HCT116 (cell line): ENCODE data around the gene CRYGN. TPM values are rescaled to one million over a fixed set of nuclear protein-coding genes. Genes with fewer than 3 reads are reported as not detected.

Source experiments
- ATAC-seq: fragments of 200-7000 bp; cut with Tn5 transposase; 2 replicates; pipeline ENCODE4 v1.9.1; 2020; ENCODE audit warnings: mild to moderate bottlenecking, moderate library complexity
- BruUV-seq: library from RNA; stranded (reverse); fragments of 400-500 nt; replicated peaks from 2 replicates; lab custom pipeline; 2021; lab: Mats Ljungman, UMichigan
- CTCF ChIA-PET: fragments of 300-600 bp; sonication (Branson Sonifier 250); formaldehyde crosslinking; loops from one replicate; lab custom pipeline; 2021; ENCODE audit warnings: antibody characterized with exemption; lab: Charles Lee
- POLR2A ChIA-PET: fragments of 300-600, 350-600 bp; sonication (Branson Sonifier 250); formaldehyde crosslinking; loops from one replicate; lab custom pipeline; 2021; ENCODE audit warnings: antibody characterized with exemption; lab: Charles Lee
- RAD21 ChIA-PET, 2 experiments: fragments of 300-600 bp; sonication (Branson Sonifier 250); formaldehyde crosslinking; loops; one replicate each; lab custom pipeline; 2023; ENCODE audit warnings: low total read pairs in 2 of 2; ENCODE audit not compliant: uncharacterized antibody in 2 of 2, unreplicated experiment in 2 of 2, low non-redundant PET in 1 of 2; lab: Charles Lee
- DNase-seq: peaks from one replicate; pipeline ENCODE4 v3.0.0-alpha.2; 2010; ENCODE audit warnings: low read depth, low spot score
- H2AFZ ChIP-seq: fragments of 200-600 bp; shearing (Covaris generic), sonication (generic); 2 replicates; pipeline ENCODE4 v1.6.1; 2017; ENCODE audit warnings: low read depth, mixed run types, mixed read lengths, antibody characterized with exemption, low read length; ENCODE audit not compliant: poor library complexity, severe bottlenecking
- H3K27ac ChIP-seq: 2 replicates; pipeline ENCODE4 v1.5.1; 2012; ENCODE audit warnings: low read depth, low read length
- H3K27me3 ChIP-seq: fragments of 200-600 bp; sonication (generic); 2 replicates; pipeline ENCODE4 v1.6.1; 2016; ENCODE audit warnings: mixed run types, low read length, mixed read lengths; ENCODE audit not compliant: insufficient read depth
- H3K36me3 ChIP-seq, 2 experiments: fragments of 200-500 bp in 1 of 2; fragments of 200-600 bp in 1 of 2; sonication (Bioruptor generic) in 1 of 2; sonication (generic) in 1 of 2; 2 replicates each; pipeline versions ENCODE4 v1.5.1 to v1.6.1; 2014 to 2016; ENCODE audit warnings: low read length in 2 of 2, inconsistent platforms in 1 of 2, mixed read lengths in 1 of 2, mixed run types in 1 of 2; ENCODE audit not compliant: insufficient read depth in 2 of 2, control insufficient read depth in 1 of 2
- H3K4me1 ChIP-seq, 2 experiments: fragments of 200-600 bp in 1 of 2; sonication (generic) in 1 of 2; 2 replicates each; pipeline versions ENCODE4 v1.5.1 to v1.6.1; 2012 to 2017; ENCODE audit warnings: low read length in 2 of 2, inconsistent platforms in 1 of 2, mild to moderate bottlenecking in 1 of 2, mixed read lengths in 1 of 2, mixed run types in 1 of 2, moderate library complexity in 1 of 2; ENCODE audit not compliant: insufficient read depth in 2 of 2, control insufficient read depth in 1 of 2
- H3K4me2 ChIP-seq: fragments of 200-600 bp; sonication (generic); 2 replicates; pipeline ENCODE4 v1.6.1; 2017; ENCODE audit warnings: mixed run types, low read length, mixed read lengths
- H3K4me3 ChIP-seq, 2 experiments: fragments of 200-600 bp in 1 of 2; sonication (generic) in 1 of 2; replicated peaks in 1 of 2; 2 replicates each; pipeline ENCODE4 v1.5.1; 2011 to 2016; ENCODE audit warnings: low read length in 2 of 2, control low read depth in 1 of 2, low read depth in 1 of 2, mild to moderate bottlenecking in 1 of 2, mixed read lengths in 1 of 2, mixed run types in 1 of 2
- H3K79me2 ChIP-seq: fragments of 200-600 bp; sonication (generic); 2 replicates; pipeline ENCODE4 v1.6.1; 2017; ENCODE audit warnings: mild to moderate bottlenecking, mixed run types, low read length, moderate library complexity, mixed read lengths; ENCODE audit not compliant: insufficient read depth
- H3K9ac ChIP-seq: fragments of 200-600 bp; sonication (generic); 2 replicates; pipeline ENCODE4 v1.6.1; 2016; ENCODE audit warnings: low read length, mixed read lengths
- H3K9me2 ChIP-seq: fragments of 200-600 bp; sonication (generic), shearing (Covaris generic); 2 replicates; pipeline ENCODE4 v1.6.1; 2017; ENCODE audit warnings: mixed run types, mild to moderate bottlenecking, moderate library complexity; ENCODE audit not compliant: insufficient read depth
- H3K9me3 ChIP-seq, 2 experiments: fragments of 200-500 bp in 1 of 2; fragments of 200-600 bp in 1 of 2; sonication (Bioruptor generic) in 1 of 2; sonication (generic) in 1 of 2; 2 replicates each; pipeline ENCODE4 v1.6.1; 2014 to 2017; ENCODE audit warnings: low read length in 2 of 2, mixed read lengths in 2 of 2, inconsistent platforms in 1 of 2, low read depth in 1 of 2, mild to moderate bottlenecking in 1 of 2, mixed run types in 1 of 2, moderate library complexity in 1 of 2; ENCODE audit not compliant: control insufficient read depth in 1 of 2, insufficient read depth in 1 of 2
- H4K20me1 ChIP-seq: fragments of 200-600 bp; sonication (generic), shearing (Covaris generic); 2 replicates; pipeline ENCODE4 v1.6.1; 2017; ENCODE audit warnings: mixed run types, mild to moderate bottlenecking, moderate library complexity; ENCODE audit not compliant: insufficient read depth
- EZH2phosphoT487 ChIP-seq: fragments of 200-600 bp; IDR thresholded peaks from 2 replicates; pipeline ENCODE4 v1.6.1; 2018; ENCODE audit warnings: antibody characterized with exemption, borderline replicate concordance
- JUND ChIP-seq: IDR thresholded peaks from 2 replicates; pipeline ENCODE4 v1.6.1; 2012
- POLR2AphosphoS5 ChIP-seq: IDR thresholded peaks from 2 replicates; pipeline ENCODE4 v1.6.1; 2011; ENCODE audit warnings: mild to moderate bottlenecking, low read depth, low read length, moderate library complexity
- SIN3A ChIP-seq: IDR thresholded peaks from 2 replicates; pipeline ENCODE4 v1.6.1; 2012; ENCODE audit warnings: low read depth
- intact Hi-C: fragments of 100-400 bp; cut with micrococcal nuclease; formaldehyde crosslinking; loops from 2 replicates; pipeline ENCODE4 v1.10.0; 2022
- total RNA-seq: library from RNA; stranded (reverse); gene quantifications from one replicate; pipeline ENCODE4 v1.2.1, GENCODE V29; 2021; ENCODE audit not compliant: unreplicated experiment
- TF ChIP-seq, protein P1 (sequence below): IDR thresholded peaks from 2 replicates; pipeline ENCODE4 v1.6.1; 2012; ENCODE audit warnings: low read depth
- TF ChIP-seq, protein P2 (sequence below), 3 experiments: fragments of 200-600 bp in 1 of 3; sonication (generic) in 1 of 3; IDR thresholded peaks in 2 of 3; conservative IDR thresholded peaks in 1 of 3; 2 replicates each; pipeline ENCODE4 v1.5.1; 2012 to 2017; ENCODE audit warnings: low read depth in 2 of 3, low read length in 2 of 3, antibody characterized with exemption in 1 of 3, borderline replicate concordance in 1 of 3, control low read depth in 1 of 3, mild to moderate bottlenecking in 1 of 3, mixed read lengths in 1 of 3, mixed run types in 1 of 3, moderate library complexity in 1 of 3; ENCODE audit not compliant: insufficient read depth in 1 of 3

The CRYGN gene
- total RNA-seq, 1 experiment from 2014 or later, result not detected

DNA sequence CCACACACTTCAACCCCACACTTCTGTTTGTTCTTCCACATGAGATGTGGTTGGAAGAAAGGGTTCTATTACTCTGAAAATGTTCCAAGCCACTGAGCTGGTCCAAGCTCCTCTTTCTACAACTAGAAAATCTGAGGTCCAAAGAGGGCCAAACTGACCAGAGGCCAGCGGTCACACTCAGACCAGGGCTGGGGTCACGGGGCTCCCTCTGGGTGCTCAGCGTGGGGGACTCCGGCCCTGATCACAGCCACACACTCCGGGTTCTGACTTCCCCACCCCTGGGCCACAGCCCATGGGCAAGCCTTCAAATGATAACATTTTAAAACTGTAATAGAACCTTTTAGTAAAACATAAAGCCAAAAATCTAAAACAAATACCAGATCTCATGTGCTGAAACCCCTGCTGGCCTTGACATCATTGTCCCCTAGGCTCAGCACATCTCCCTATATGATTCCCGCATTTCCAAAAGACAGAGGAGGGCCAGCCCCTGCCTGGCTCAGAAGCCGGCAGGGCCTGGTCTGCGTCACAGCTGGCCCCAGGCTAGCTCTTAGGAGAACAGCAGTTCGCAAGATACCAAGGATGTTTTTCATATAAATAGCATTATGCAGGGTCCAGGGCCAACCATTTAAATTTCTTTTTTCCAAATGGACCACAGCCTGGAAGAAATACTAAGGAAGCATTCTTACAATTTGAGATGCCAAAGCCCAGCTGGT lies 3.3 kb downstream of the CRYGN start (continued):
- no peak for TF ChIP-seq JUND
- TF ChIP-seq, protein P1, sequence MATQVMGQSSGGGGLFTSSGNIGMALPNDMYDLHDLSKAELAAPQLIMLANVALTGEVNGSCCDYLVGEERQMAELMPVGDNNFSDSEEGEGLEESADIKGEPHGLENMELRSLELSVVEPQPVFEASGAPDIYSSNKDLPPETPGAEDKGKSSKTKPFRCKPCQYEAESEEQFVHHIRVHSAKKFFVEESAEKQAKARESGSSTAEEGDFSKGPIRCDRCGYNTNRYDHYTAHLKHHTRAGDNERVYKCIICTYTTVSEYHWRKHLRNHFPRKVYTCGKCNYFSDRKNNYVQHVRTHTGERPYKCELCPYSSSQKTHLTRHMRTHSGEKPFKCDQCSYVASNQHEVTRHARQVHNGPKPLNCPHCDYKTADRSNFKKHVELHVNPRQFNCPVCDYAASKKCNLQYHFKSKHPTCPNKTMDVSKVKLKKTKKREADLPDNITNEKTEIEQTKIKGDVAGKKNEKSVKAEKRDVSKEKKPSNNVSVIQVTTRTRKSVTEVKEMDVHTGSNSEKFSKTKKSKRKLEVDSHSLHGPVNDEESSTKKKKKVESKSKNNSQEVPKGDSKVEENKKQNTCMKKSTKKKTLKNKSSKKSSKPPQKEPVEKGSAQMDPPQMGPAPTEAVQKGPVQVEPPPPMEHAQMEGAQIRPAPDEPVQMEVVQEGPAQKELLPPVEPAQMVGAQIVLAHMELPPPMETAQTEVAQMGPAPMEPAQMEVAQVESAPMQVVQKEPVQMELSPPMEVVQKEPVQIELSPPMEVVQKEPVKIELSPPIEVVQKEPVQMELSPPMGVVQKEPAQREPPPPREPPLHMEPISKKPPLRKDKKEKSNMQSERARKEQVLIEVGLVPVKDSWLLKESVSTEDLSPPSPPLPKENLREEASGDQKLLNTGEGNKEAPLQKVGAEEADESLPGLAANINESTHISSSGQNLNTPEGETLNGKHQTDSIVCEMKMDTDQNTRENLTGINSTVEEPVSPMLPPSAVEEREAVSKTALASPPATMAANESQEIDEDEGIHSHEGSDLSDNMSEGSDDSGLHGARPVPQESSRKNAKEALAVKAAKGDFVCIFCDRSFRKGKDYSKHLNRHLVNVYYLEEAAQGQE, result no peak
- no peak for TF ChIP-seq SIN3A
- TF ChIP-seq, protein P2, sequence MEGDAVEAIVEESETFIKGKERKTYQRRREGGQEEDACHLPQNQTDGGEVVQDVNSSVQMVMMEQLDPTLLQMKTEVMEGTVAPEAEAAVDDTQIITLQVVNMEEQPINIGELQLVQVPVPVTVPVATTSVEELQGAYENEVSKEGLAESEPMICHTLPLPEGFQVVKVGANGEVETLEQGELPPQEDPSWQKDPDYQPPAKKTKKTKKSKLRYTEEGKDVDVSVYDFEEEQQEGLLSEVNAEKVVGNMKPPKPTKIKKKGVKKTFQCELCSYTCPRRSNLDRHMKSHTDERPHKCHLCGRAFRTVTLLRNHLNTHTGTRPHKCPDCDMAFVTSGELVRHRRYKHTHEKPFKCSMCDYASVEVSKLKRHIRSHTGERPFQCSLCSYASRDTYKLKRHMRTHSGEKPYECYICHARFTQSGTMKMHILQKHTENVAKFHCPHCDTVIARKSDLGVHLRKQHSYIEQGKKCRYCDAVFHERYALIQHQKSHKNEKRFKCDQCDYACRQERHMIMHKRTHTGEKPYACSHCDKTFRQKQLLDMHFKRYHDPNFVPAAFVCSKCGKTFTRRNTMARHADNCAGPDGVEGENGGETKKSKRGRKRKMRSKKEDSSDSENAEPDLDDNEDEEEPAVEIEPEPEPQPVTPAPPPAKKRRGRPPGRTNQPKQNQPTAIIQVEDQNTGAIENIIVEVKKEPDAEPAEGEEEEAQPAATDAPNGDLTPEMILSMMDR (IDR thresholded peaks at IDR 0.05 in 2 of 3, conservative IDR thresholded peaks at IDR 0.05 in 1 of 3; ENCODE audit: borderline replicate concordance in 1 of 3, insufficient read depth in 1 of 3, low read depth in 2 of 3, low read length in 2 of 3), result no peak

DNA sequence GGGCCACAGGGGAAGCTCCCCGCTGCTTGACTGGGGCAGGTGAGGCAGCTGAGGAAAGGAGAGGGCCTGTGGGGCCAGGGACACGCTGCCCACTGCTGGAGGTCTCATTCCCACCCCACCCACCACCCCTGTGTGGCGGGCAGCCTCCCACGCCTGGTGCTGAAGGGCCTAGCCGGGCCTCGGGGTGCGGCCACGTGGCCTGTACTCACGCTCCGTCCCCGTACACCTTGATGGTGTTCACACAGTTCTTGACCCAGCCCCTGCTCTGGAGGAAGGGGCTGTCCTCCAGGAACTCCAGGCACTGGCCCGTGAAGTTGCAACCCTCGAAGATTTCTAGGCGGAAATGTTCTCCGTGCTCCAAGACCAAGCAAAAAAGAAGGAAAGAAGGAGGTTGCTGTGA lies 4.0 kb downstream of the CRYGN start:
- intact Hi-C loops, result no loop called here
- H2AFZ ChIP-seq, result no peak overlapping the region
- TF ChIP-seq SIN3A, result no peak
- TF ChIP-seq EZH2phosphoT487, result no peak
- TF ChIP-seq POLR2AphosphoS5, result no peak
- TF ChIP-seq, all 23 proteins: peak for 0
- Histone ChIP-seq H3K9me2 (no peaks in the 10 kb centered on the region), H3K4me3 (no peak overlapping the region), H3K9ac (no peak overlapping the region), H3K27ac (no peak overlapping the region), H3K9me3 (no peaks in the 10 kb centered on the region), H3K4me1 (peaks cover 0 to 4% of the 10 kb centered on the region in 2 experiments; a peak in 1 of 4 replicates), H3K36me3 (no peaks in the 10 kb centered on the region), H4K20me1 (no peaks in the 10 kb centered on the region), H3K27me3 (no peaks in the 10 kb centered on the region), H3K4me2 (no peak overlapping the region), H3K79me2 (no peaks in the 10 kb centered on the region)
- RAD21 ChIA-PET, result no interaction called here
- DNase-seq, result no peak
- CTCF ChIA-PET, result no interaction called here
- POLR2A ChIA-PET, result no interaction called here
- BruUV-seq, result no TSS peak
- no peak for ATAC-seq
